Stimulated activated CD8-positive, alpha-beta memory T cell treated with anti-CD3 and anti-CD28 coated beads, Interleukin-4, amount 100 ng/mL, for 1 hour (primary cell): ENCODE measurements around the gene LITAFD.
"Not testable (repeated sequence)": the region's sequence is repeated elsewhere in the genome, so short reads cannot be mapped to it uniquely, and the experiment has no call there.

ENCODE experiments used
- DNase-seq, 2 donors: peaks; one replicate each; pipeline ENCODE4 v3.0.0-alpha.2; 2020; ENCODE audit warnings: low read depth in 2 of 2, low spot score in 1 of 2

LITAFD gene

DNA sequence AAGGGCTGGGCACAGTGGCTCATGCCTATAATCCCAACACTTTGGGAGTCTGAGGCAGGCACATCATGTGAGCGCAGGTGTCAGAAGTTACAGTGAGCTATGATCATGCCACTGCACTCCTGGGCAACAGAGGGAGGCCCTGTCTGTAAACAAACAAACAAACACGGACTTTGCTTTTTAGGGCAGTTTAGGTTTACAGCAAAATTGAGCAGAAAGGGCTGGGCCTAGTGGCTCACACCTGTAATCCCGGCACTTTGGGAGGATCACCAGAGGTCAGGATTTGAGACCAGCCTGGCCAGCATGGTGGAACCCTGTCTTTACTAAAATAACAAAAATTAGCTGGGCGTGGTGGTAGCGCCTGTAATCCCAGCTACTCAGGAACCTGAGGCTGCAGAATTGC lies 10.1 kb upstream of the LITAFD start:
- DNase-seq: no peak

DNA sequence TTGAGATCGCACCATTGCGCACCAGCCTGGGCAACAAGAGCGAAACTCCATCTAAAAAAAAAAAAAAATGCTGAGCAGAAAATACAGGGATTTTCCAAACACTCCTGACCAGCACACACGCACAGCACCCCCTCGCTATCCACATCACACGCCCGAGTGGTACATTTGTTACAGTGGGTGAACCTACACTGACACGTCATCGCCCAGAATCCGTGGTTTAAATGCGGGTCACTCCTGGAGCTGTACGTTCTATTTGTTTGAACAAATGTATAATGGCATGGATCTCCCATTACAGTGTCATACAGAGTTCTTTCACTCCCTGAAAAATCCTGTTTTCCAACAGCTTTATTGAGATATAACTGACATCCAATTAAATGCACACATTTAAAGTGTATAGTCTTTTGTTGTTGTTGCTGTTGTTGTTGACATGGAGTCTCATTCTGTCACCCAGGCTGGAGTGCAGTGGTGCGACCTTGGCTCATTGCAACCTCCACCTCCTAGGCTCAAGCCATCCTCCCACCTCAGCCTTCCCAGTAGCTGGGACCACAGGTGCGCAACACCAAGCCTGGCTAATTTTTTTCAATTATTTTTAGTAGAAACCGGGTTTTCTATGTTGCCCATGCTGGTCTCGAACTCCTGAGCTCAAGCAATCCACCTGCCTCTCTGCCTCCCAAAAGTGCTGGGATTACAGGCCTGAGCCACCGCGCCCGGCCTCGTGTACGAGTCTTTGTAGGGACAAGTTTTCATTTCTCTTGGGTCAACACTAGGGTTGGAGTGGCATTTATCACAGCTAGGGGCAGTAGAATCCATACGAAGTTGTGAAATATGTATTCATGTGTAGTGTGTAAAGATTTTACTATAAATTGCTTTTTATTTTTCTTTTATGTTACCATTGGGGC lies 8.9 kb upstream of the LITAFD start:
- DNase-seq: no peak

DNA sequence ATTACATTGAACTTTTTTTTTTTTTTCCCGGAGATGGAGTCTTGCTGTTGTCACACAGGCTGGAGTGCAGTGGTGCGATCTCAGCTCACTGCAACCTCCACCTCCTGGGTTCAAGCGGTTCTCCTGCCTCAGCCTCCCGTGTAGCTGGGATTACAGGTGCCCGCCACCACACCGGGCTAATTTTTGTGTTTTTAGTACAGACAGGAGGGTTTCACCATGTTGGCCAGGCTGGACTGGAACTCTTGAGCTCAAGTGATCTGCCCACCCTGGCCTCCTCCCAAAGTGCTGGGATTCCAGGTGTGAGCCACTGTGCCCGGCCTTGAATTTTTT lies 8.3 kb upstream of the LITAFD start:
- DNase-seq: not testable (repeated sequence)

DNA sequence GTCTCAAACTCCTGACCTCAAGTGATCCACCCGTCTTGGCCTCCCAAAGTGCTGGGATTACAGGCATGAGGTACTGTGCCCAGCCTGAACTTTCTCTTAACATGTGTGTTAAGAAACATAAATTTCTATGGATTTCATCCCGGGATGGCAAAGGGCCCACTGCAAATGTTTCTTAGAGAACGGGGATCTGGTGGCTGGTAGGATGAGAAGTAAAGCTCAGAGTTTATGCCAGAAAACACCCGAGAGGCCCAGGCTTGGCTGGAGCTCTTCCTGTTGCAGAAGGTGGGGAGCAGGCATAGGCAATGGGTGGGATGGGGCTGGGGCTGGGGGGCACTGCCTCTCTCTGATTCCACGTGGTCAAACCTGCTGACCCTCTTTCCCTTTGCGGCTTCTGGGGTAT lies 7.8 kb upstream of the LITAFD start:
- no peak for DNase-seq

DNA sequence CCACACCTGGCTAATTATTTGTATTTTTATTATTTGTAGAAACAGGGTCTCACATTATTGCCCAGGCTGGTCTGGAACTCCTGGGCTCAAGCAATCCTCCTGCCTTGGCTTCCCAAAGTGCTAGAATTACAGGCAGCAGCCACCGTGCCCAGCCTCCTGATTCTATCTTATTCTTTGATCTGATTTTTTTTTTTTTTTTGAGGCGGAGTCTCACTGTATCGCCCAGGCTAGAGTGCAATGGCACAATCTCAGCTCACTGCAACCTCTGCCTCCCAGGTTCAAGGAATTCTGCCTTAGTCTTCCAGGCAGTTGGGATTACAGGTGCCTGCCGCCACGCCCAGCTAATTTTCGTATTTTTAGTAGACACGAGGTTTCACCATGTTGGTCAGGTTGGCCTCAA lies 6.8 kb upstream of the LITAFD start:
- DNase-seq: not testable (repeated sequence)

DNA sequence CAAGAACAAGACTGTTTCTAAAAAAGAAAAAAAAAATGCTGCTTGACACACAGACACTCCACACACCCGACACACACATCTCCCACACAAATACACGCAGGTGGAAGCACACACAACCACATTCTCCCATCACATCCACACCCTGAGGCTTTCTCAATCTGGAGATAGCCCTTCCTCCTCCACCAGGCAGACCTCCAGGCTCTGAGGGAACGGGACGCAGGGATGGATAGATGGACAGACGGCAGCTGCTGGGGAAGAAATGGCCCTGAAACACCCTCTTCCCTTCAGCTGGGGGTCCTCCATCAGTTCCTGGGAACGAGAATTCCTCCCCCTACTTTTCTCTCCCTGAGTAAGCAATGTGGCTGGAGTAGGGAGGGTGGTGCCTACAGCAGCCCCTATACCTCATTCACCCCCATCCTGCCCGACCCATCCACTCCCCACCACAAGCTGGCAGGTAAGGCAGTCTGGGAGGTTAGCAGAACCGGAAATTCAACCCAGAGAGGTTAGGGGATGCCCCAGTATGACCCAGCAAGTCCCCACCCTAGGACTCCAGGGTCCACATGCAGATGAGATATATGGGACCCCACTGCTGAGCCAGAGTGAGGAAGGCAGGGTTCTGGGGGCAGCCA lies 4.1 kb upstream of the LITAFD start:
- no peak for DNase-seq

DNA sequence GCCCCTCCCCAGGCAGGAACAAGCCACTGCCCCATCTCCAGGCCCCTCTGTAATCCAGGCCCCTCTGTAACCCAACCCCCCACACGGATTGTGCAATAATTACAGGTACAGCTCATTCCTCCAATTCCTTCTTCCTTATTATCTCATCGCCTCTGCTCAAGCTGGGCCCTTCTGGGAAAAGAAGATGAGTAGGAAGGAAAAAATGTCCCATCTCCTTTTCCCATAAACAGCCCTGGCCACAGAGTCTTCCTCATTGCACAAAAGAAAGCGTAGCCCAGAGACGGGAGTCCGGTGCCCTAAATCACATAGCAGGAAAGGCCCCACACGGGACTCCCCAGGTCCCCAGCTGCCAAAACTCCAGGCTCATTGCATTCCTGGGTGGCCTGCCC lies 3.6 kb upstream of the LITAFD start:
- no peak for DNase-seq

DNA sequence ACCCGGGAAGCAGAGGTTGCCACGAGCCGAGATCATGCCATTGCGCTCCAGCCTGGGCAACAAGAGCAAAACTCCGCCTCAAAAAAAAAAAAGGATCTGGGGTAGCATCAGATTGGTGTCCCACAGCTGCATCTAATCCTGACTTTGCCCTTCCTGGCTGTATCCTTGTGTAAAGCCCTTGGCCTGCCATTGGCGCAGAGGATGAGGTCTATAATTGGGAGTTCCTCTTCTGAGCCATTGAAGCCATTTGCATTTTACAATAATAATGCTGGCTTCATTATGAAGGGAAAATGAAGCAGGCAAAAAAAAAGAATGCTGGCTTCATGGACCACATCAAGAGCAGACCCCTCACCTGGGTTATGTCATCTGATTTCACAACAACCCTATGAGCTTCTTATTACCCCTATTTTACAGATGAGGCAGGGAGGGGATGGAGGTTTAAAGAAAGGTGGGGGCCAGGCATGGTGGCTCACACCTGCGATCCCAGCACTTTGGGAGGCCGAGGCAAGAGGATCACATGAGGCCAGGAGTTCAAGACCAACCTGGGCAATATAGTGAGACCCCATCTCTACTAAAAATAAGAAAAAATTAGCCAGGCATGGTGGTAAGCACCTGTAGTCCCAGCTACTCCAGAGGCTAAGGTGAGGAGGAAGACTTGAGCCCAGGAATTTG lies 1.2 kb upstream of the LITAFD start:
- DNase-seq: no peak

DNA sequence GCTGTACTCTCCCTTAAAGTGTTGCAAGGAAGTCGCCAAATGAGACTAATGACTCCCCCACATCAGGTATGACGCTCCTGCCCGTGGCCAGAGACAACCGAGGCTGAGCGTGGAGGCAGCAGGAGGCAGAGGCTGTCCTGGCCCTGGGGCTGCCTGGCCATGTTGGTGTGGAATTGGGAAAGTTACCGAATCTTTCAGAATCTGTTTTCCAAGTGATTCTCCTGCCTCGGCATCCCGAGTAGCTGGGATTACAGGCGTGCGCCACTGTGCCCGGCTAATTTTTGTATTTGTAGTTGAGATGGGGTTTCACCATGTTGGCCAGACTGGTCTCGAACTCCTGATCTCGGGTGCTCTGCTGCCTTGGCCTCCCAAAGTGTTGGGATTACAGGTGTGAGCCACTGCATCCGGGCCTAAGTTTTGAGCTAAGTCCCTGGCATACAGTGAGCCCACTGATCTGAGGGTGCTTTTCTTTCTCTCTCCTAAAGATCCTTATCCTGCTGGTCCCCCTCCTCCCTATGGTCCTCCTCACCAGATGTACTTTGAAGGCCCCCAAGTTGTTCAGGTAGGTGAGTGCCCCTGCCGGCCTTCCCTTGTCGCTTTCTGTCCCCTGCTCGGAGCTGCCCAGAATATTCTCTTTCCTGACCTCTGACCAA lies 700 bp downstream of the LITAFD start:
- no peak for DNase-seq

DNA sequence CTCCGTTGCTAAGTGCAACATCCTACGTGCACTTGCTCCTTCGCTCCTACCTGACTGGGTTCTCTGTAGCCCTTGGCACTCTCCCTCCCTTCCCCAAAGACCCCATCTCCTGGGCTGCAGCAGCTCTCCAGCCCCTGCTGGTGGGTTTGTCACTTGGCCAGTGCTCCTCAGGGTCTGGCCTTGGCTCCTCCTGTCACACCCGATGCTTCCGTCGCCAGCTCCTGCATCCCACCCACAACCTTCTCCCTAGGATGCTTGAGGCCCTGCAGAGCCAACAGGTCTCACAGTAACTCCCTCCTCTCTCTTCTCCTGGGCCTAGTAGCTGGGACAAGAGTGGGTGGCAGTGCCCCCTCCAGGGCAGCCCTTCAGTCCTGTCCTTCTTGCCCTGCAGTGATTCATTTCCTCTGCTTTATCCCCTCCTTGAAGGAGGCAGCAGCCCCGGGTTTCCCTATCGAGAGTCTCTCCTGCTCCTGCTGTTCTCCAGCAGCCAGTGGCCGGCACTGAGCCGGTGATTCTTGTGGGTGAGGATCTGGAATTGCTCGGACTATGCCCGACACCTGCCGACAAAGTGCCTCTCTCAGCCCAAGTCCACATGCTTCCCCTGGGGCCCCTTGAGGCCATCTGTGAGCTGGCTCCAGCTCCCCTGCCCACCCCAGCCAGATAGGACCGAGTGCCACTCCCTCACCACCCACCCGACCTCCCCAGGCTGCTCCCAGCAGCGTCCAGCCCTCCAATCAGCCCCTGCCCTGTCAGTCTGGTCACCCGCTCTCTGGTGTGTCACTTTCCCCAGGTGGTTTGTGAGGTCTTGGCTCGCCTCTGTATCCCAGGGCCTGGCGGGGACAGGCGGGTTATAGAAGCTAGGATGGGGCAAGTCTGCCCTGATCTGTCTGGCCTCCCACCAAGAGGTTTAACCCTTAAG lies 3.8 kb downstream of the LITAFD start:
- DNase-seq: no peak

DNA sequence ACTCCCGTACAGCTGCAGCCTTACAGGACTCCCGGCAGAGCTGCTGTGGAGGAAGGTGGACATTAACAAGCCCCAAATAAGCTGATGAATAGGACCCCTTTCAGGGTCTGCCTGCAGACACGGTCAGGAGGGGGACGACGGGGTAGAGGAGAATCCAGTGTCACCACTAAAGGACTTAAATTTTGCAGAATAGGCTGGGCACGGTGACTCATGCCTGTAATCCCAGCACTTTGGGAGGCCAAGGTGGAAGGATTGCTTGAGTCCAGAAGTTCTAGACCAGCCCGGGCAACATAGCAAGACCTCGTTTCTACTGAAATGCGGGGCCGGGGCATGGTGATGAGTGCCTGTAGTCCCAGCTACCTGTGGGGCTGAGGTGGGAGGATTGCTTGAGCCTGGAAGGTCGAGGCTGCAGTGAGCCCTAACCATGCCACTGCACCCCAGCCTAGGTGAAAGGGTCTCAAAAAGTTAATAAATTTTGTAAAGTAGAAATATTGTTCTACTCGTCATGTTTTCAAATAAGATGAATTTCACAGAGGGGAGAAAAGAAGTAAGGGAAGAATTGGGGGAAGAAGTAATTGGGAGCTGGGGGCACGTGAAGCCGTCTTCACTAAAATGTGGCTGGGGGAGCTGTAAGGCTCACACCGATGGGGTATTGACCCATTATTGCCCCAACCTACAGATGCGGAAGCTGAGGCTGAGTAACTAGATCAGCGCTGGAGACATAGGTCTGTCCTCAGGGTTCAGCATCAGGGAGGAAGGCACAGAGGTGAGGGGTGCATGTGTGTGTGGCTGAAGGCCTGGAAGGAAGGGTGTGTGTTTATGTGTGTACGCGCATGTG lies 4.7 kb downstream of the LITAFD start:
- DNase-seq: no peak

DNA sequence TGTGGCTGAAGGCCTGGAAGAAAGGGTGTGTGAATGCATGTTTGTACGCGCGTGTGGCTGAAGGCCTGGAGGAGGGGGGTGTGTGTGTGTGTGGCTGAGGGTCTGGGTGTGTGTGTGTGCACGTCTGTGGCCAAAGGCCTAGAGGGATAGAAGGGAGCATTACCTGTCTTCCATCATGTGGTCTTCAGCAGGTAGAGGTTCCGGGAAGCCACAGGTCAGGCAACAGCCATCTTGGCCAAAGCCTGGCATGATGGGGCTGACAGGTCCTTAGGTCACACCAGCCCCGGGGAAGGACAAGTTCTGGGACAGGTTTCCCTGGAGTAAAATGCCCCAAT lies 5.2 kb downstream of the LITAFD start:
- DNase-seq: no peak

DNA sequence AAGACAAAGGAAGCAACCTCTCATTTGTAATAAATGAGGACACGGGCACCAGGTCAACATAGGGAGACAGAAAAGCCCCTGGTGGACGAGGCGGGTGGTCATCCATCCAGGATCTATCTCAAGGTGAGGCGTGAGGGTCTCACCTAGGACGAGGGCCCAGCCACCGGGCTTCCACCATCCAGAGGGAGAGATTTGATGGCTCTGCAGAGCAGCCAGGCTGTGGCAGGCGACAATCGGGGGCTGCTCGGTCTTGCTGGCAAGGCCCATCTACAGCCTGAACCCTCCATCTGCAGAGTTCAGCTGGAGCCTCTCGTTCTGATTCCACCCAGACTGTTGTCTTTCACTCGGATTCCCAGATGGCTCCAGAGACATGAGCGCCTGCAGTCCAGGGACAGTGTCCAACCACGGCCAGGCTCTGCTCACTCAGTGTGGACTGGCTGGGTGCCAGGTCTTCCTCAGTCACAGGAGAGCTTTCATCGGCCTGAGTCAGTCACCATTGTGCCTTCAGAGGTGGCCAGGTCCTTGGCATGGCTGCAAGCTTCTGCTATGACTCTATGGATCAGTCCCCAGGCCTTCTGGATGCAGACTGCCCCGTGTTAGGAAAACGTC lies 5.9 kb downstream of the LITAFD start:
- no peak for DNase-seq

DNA sequence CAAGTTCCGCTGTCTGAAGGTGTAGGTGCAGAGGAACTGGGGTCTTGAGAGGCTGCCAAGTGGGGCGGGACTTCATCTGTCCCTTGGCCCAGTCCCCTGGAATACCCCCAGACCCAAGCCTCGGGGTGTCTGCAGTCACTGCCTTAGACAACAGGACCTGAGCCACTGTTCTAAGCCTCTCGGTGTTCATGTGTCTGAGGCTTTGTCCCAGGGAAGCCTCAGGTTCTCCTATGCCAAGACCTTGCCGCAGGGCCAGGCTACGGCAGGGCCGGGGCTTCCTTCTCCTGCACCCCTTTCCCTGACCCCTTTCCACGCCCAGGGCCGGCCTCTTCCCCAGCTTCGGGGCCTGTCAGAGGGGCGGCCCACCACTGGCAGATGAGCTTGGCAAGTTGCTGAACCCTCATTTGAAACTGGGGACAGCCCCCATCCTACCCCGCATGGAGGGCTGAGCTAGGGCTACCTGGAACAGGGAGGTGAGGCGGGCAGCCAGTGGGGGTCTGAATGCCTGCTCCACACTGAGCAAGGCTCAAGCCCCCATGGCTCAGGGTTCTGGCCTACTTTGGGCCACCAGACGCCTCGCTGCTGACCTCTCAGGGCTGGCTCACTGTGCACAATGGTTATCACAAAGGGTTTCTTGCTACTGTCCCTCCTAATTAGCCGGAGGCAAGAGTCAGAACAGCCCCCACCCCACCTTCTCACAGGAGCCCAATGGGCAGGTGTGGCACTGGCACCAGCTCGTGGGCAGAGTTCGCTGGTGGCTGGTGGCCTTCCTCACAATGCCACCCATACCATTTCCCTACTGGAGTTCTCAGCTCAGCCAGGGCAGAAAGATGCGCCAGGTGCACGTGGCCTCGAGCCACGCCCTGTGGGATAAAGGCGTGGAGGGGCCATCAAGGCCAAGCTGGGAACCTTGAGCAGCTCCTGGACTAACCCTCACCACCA lies 7.1 kb downstream of the LITAFD start:
- DNase-seq: no peak

DNA sequence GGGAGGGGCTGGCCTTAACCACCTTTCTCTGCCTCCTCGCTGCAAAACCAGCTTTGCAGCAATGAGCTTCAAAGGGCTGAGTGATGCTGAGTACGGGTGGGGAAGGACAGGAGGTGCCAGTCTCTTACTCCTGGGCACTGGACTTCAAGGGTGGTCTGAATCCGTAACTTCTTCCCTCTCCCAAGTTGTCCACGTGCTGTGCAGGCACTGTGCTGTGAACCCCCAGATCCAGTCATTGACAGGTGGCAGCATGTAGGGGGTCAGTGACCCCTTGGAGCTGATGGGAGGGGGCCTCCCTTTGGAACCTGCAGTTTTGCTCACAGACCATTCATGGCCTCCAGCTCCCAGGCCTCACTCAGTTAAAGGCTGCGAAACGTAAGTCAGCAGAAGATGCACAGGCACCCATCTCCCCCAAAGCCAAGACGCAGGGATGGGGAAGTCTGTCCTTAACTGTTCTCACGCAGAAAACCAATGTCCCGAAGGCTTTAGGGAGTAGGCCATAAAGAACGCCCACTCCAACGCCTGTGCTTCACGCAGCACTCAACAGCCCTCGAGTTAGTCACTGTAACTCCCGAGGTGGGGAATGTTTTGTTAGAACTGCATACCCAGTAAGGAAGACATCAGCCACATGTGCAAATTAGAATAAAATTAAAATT lies 7.9 kb downstream of the LITAFD start:
- no peak for DNase-seq

DNA sequence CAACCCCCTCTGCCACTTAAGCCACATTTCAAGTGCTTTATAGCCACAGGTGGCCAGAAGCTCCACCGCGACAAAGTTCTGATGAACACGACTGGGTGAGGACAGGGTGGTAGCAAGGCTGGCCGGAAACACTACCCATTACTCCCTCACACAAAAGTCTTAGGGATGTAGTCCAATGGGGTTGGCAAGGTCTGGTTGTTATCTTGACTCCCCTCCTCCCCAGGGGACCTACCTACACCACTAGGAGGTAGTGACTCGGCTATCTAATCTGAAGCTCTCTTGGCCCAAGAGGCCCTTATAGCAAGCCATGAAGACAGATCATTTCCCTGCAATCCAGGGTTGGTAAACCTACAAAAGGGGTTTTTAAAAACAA lies 8.4 kb downstream of the LITAFD start:
- DNase-seq: no peak

DNA sequence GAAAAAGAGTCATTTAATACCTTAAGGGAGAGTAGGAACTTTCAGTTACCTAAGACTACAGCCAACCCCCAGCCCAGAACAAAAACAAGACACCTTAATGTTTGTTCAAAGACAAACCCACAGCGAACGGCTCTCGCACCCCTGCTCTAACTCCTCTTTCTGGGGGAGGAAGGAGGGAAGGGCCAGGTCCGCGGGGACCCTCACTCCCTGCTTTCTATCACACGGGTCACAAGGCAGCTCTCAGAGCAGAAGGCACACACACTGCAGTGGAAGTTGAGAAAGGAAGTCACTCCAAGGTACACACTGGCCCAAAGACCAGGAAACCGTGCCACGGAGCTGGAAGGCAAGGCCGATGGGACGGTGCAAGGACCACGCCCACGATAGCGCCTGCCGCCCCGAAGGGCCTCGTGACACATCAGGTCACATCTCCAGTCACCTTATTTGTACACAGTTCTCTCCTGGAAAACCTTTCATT lies 10.0 kb downstream of the LITAFD start:
- DNase-seq: no peak

DNA sequence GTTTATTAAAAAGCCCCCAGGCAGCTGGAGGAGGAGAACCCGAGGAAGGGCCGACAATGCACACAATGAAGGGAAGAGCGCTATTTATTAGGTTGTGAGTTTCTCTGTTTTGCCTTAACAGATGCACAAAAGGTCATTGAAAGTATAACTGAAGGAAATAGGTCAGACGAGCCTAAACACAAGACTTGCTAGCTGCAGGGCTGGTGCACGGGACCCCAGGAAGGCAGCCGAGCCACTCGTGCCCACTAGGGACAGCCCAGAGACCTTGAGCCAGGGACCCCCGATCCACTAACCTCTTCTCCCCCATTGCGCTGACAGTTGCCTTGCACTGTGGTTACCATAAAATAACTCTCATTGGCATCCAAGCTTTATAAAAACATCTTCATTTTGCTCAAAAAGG lies 11.3 kb downstream of the LITAFD start:
- no peak for DNase-seq
